ENCODE data around the gene HS3ST5. TPM values are rescaled to one million over a fixed set of nuclear protein-coding genes. Genes with fewer than 3 reads are reported as not detected.
"Not testable (repeated sequence)": the region's sequence is repeated elsewhere in the genome, so short reads cannot be mapped to it uniquely, and the experiment has no call there.

HS3ST5 gene
- total and polyA plus RNA-seq, 8 donors = 0.08 to 0.26 (median 0.11) TPM; not detected in 4

- no peaks in the 10 kb centered on the region for H3K4me1 ChIP-seq
- H3K9me3 ChIP-seq = no peaks in the 10 kb centered on the region
- H3K36me3 ChIP-seq = no peaks in the 10 kb centered on the region
- WGBS, 2 donors = 56 to 58% methylated on average over 3 of the region's 3 CpGs
- FAIRE-seq = no peak
- DNase-seq = no peak
- ATAC-seq = no peak
- H3K27me3 ChIP-seq = no peaks in the 10 kb centered on the region
- intact Hi-C loops (cut with DNase I) = no loop called here
- H3K4me3 ChIP-seq = no peak overlapping the region
- no peak overlapping the region for H3K27ac ChIP-seq
- no peak for TF ChIP-seq CTCF (IDR thresholded peaks at IDR 0.05)
These were observed 259.6 kb downstream of the HS3ST5 start for GRCh38 chr6:114083251-114083650.

GRCh38 chr6:114081730-114082129 lies 261.1 kb downstream of the HS3ST5 start:
- intact Hi-C loops (cut with DNase I) = no loop called here
- H3K27me3 ChIP-seq = no peaks in the 10 kb centered on the region
- 59 to 64% methylated on average over 3 of the region's 3 CpGs for WGBS, 2 donors
- H3K9me3 ChIP-seq = no peaks in the 10 kb centered on the region
- no peak overlapping the region for H3K4me3 ChIP-seq
- no peak for TF ChIP-seq CTCF (IDR thresholded peaks at IDR 0.05)
- no peak for ATAC-seq
- no peaks in the 10 kb centered on the region for H3K36me3 ChIP-seq
- H3K27ac ChIP-seq = no peak overlapping the region
- DNase-seq = no peak
- no peaks in the 10 kb centered on the region for H3K4me1 ChIP-seq
- no peak for FAIRE-seq

- ATAC-seq = no peak
- FAIRE-seq = no peak
- H3K36me3 ChIP-seq = no peaks in the 10 kb centered on the region
- TF ChIP-seq CTCF (IDR thresholded peaks at IDR 0.05) = no peak
- WGBS, 2 donors = 59 to 76% methylated on average over 3 of the region's 3 CpGs
- H3K4me3 ChIP-seq = no peak overlapping the region
- no peak overlapping the region for H3K27ac ChIP-seq
- intact Hi-C loops (cut with DNase I) = no loop called here
- DNase-seq = no peak
- H3K9me3 ChIP-seq = no peaks in the 10 kb centered on the region
- H3K4me1 ChIP-seq = no peaks in the 10 kb centered on the region
- H3K27me3 ChIP-seq = no peaks in the 10 kb centered on the region
These were observed 261.8 kb downstream of the HS3ST5 start for GRCh38 chr6:114080891-114081510.

GRCh38 chr6:114080410-114080809 lies 262.4 kb downstream of the HS3ST5 start:
- intact Hi-C loops (cut with DNase I) = not testable (repeated sequence)

GRCh38 chr6:114075777-114076176 lies 267.0 kb downstream of the HS3ST5 start:
- Histone ChIP-seq H3K4me3 (no peak overlapping the region), H3K27me3 (no peaks in the 10 kb centered on the region), H3K36me3 (no peaks in the 10 kb centered on the region), H3K9me3 (no peaks in the 10 kb centered on the region), H3K4me1 (no peaks in the 10 kb centered on the region), H3K27ac (no peak overlapping the region)
- TF ChIP-seq CTCF (IDR thresholded peaks at IDR 0.05) = no peak
- intact Hi-C loops (cut with DNase I) = no loop called here
- DNase-seq (no peak), ATAC-seq (no peak), FAIRE-seq (no peak)
- WGBS, 2 donors = 55 to 63% methylated on average over 3 of the region's 3 CpGs

More at GRCh38 chr6:114080410-114080809, 262.4 kb downstream of the HS3ST5 start:
- ATAC-seq, H3K36me3 ChIP-seq, H3K4me1 ChIP-seq, H3K9me3 ChIP-seq, H3K27me3 ChIP-seq, FAIRE-seq, H3K27ac ChIP-seq, DNase-seq, H3K4me3 ChIP-seq: not testable (repeated sequence)
- WGBS, 2 donors = 87 to 95% methylated on average over 1 of the region's 1 CpG
